ENCODE measurements around the gene KLHL2. TPM values are rescaled to one million over a fixed set of nuclear protein-coding genes. Genes with fewer than 3 reads are reported as not detected.
"Not testable (repeated sequence)": the region's sequence is repeated elsewhere in the genome, so short reads cannot be mapped to it uniquely, and the experiment has no call there.

The KLHL2 gene
- total and polyA plus RNA-seq, 8 donors, result 4.1 to 12.2 (median 6.9) TPM

GRCh38 chr4:165234766-165235165, 27.4 kb downstream of the KLHL2 start:
- H3K4me3 ChIP-seq, result no peak overlapping the region
- no peaks in the 10 kb centered on the region for H3K9me3 ChIP-seq
- ATAC-seq, result no peak
- no peak for DNase-seq
- no peak overlapping the region for H3K27ac ChIP-seq
- intact Hi-C loops (cut with DNase I), result no loop called here
- H3K27me3 ChIP-seq, result no peaks in the 10 kb centered on the region
- H3K36me3 ChIP-seq, result no peaks in the 10 kb centered on the region
- no peak for TF ChIP-seq CTCF (IDR thresholded peaks at IDR 0.05)
- H3K4me1 ChIP-seq, result no peaks in the 10 kb centered on the region
- FAIRE-seq, result no peak
- WGBS, 2 donors, result 88 to 94% methylated on average over 5 of the region's 5 CpGs

- WGBS, 2 donors, result no CpG with 5 or more reads among the region's 1 CpG
- H3K4me1 ChIP-seq; DNase-seq; H3K36me3 ChIP-seq; H3K27ac ChIP-seq; H3K27me3 ChIP-seq; ATAC-seq; H3K4me3 ChIP-seq; intact Hi-C loops (cut with DNase I); FAIRE-seq; H3K9me3 ChIP-seq: not testable (repeated sequence)
Measured at GRCh38 chr4:165236852-165237251, 29.5 kb downstream of the KLHL2 start.

- H3K27ac ChIP-seq; H3K36me3 ChIP-seq; H3K4me3 ChIP-seq; H3K9me3 ChIP-seq; DNase-seq; intact Hi-C loops (cut with DNase I); H3K4me1 ChIP-seq; FAIRE-seq; H3K27me3 ChIP-seq: not testable (repeated sequence)
- 66 to 67% methylated on average over 5 of the region's 5 CpGs for WGBS, 2 donors
- peak in 2 of 4 donors; percentile 59 to 62 for ATAC-seq
Measured at GRCh38 chr4:165238041-165238640, 30.8 kb downstream of the KLHL2 start.

- not testable (repeated sequence) for FAIRE-seq
Measured at GRCh38 chr4:165240761-165241160, 33.4 kb downstream of the KLHL2 start.

GRCh38 chr4:165244148-165244547, 36.8 kb downstream of the KLHL2 start:
- intact Hi-C loops (cut with DNase I); ATAC-seq: not testable (repeated sequence)

More at GRCh38 chr4:165240761-165241160, 33.4 kb downstream of the KLHL2 start:
- H3K27me3 ChIP-seq; H3K9me3 ChIP-seq; H3K4me3 ChIP-seq; H3K36me3 ChIP-seq; H3K4me1 ChIP-seq; DNase-seq; intact Hi-C loops (cut with DNase I); ATAC-seq; H3K27ac ChIP-seq: not testable (repeated sequence)

GRCh38 chr4:165244587-165245186, 37.3 kb downstream of the KLHL2 start:
- FAIRE-seq; H3K4me1 ChIP-seq; H3K9me3 ChIP-seq; H3K4me3 ChIP-seq; DNase-seq; intact Hi-C loops (cut with DNase I); H3K36me3 ChIP-seq; H3K27me3 ChIP-seq; H3K27ac ChIP-seq: not testable (repeated sequence)
- WGBS, 2 donors, result 88 to 89% methylated on average over 9 to 10 of the region's 10 CpGs
- peak in 1 of 4 donors; percentile 21 for ATAC-seq

More at GRCh38 chr4:165244148-165244547, 36.8 kb downstream of the KLHL2 start:
- H3K27me3 ChIP-seq, FAIRE-seq, H3K4me1 ChIP-seq, DNase-seq, H3K9me3 ChIP-seq, H3K36me3 ChIP-seq, H3K27ac ChIP-seq, H3K4me3 ChIP-seq: not testable (repeated sequence)
- 87 to 93% methylated on average over 2 of the region's 2 CpGs for WGBS, 2 donors

- Histone ChIP-seq H3K9me3 (no peaks in the 10 kb centered on the region), H3K4me1 (no peaks in the 10 kb centered on the region), H3K27ac (no peak overlapping the region), H3K27me3 (no peaks in the 10 kb centered on the region), H3K4me3 (no peak overlapping the region), H3K36me3 (no peaks in the 10 kb centered on the region)
- TF ChIP-seq CTCF (IDR thresholded peaks at IDR 0.05), result no peak
- FAIRE-seq (no peak), ATAC-seq (peak in 2 of 4 donors; percentile 14 to 19), DNase-seq (no peak)
- intact Hi-C loops (cut with DNase I), result no loop called here
- WGBS, 2 donors, result 85 to 94% methylated on average over 3 of the region's 3 CpGs
Measured at GRCh38 chr4:165248102-165248501, 40.7 kb downstream of the KLHL2 start.

- DNase-seq; H3K36me3 ChIP-seq; H3K9me3 ChIP-seq; FAIRE-seq; H3K27me3 ChIP-seq; H3K4me3 ChIP-seq; H3K4me1 ChIP-seq; intact Hi-C loops (cut with DNase I); H3K27ac ChIP-seq; ATAC-seq: not testable (repeated sequence)
- 95 to 100% methylated on average over 1 of the region's 1 CpG for WGBS, 2 donors
Measured at GRCh38 chr4:165248904-165249303, 41.5 kb downstream of the KLHL2 start.

GRCh38 chr4:165254771-165255170, 47.4 kb downstream of the KLHL2 start:
- not testable (repeated sequence) for FAIRE-seq, H3K27me3 ChIP-seq
- 86 to 90% methylated on average over 3 of the region's 3 CpGs for WGBS, 2 donors

GRCh38 chr4:165255439-165255838, 48.1 kb downstream of the KLHL2 start:
- peak in 2 of 4 donors; percentile 53 to 72 for ATAC-seq
- H3K4me1 ChIP-seq; FAIRE-seq; H3K27ac ChIP-seq; H3K27me3 ChIP-seq; H3K36me3 ChIP-seq; H3K4me3 ChIP-seq; H3K9me3 ChIP-seq; intact Hi-C loops (cut with DNase I): not testable (repeated sequence)
- 79 to 96% methylated on average over 4 of the region's 4 CpGs for WGBS, 2 donors
- DNase-seq, result peak in 1 of 6 donors; percentile 22

More at GRCh38 chr4:165254771-165255170, 47.4 kb downstream of the KLHL2 start:
- H3K9me3 ChIP-seq; H3K4me1 ChIP-seq; DNase-seq; intact Hi-C loops (cut with DNase I); H3K36me3 ChIP-seq; ATAC-seq; H3K4me3 ChIP-seq; H3K27ac ChIP-seq: not testable (repeated sequence)
